Activated CD8-positive, alpha-beta memory T cell treated with anti-CD3 and anti-CD28 coated beads for 24 hours (primary cell): ENCODE data around the gene REPS2.
"Not testable (repeated sequence)": the region's sequence is repeated elsewhere in the genome, so short reads cannot be mapped to it uniquely, and the experiment has no call there.

Experiments used
- DNase-seq: peaks from one replicate; pipeline ENCODE4 v3.0.0-alpha.2; 2020

REPS2 gene

DNA sequence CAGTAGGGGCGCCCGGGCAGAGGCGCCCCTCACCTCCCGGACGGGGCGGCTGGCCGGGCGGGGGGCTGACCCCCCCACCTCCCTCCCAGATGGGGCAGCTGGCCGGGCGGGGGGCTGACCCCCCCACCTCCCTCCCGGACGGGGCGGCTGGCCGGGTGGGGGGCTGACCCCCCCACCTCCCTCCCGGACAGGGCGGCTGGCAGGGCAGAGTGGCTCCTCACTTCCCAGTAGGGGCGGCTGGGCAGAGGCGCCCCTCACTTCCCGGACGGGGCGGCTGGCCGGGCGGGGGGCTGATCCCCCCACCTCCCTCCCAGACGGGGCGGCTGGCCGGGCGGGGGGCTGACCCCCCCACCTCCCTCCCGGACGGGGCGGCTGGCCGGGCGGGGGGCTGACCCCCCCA lies 18.5 kb downstream of the REPS2 start:
- DNase-seq, result not testable (repeated sequence)

DNA sequence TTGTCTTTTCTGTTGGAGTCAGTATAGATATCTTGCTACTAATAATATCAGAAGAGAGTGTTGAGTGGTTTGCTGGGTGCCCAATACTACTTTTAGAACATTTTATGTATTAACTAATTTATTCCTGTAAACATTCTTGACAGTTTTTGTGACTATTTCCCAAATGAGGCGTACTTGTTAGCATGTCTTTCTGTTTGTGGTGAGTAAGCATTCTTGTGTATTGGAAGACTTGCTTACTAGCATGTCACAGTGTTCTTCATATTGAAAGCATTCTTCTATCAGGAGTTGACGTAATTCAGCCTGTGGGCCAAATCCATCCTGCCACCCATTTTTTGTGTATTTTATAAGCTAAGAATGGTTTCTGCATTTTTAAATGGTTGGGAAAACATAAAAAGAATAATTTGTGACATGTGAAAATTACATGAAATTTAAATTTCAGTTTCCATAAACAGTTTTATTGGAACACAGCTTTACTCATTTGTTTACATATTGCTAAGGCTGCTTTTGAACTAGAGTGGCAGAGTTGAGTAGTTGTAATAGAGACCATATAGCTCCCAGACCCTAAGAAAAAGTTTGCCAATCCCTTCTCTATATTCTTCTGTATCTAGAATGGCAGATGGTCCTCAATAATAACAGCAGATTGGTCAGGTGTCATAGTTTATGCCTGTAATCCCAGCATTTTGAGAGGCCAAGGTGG lies 20.4 kb downstream of the REPS2 start:
- no peak for DNase-seq

DNA sequence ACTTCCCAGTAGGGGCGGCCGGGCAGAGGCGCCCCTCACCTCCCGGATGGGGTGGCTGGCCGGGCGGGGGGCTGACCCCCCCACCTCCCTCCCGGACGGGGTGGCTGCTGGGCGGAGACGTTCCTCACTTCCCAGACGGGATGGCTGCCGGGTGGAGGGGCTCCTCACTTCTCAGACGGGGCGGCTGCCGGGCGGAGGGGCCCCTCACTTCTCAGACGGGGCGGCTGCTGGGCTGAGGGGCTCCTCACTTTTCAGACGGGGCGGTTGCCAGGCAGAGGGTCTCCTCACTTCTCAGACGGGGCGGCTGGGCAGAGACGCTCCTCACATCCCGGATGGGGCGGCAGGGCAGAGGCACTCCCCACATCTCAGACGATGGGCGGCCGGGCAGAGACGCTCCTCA lies 22.3 kb downstream of the REPS2 start:
- DNase-seq, result not testable (repeated sequence)

DNA sequence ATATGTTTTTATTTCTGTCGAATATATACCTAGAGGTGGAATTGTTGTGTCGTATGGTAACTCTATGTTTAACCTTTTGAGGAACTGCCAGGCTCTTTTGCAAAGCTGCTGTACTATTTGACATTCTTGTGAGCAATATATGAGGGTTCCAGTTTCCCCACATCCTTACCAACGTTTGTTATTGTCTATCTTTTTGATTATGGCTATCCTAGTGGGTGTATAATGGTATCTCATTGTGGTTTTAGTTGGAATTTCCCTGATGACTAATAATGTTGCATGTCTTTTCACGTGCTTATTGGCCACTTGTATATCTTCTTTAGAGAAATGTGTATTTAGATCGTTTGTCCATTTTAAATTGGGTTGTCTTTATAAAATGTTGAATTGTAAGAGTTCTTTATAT lies 24.5 kb downstream of the REPS2 start:
- no peak for DNase-seq

DNA sequence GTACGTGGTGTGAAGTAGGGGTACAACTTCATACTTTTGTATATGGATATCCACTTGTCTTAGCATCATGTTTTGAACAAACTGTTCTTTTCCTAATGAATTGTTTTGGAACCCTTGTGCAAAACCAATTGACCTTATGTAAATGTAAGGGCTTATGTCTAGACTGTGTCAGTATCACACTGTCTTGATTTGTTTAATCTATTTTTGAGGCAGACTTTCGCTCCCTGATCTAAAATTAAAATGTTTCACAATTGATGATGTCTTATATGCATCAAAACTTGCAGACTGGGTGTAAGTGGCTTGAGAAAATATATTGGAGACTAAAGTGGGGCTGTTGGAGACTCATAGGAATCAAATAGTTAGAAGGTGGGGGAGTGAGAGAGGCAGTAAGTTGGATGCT lies 25.2 kb downstream of the REPS2 start:
- no peak for DNase-seq

DNA sequence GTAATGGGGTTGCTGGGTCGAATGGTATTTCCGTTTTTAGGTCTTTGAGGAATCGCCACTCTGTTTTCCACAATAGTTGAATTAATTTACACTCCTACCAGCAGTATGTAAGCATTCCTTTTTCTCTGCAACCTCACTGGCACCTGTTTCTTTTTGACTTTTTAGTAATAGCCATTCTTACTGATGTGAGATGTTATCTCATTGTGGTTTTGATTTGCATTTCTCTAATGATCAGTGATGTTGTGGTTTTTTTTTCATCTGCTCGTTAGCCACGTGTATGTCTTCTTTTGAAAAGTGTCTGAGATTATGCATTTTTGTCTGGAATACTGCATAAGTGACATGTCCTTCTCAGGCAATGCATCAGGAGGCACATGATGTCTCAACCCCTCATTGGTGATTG lies 28.8 kb downstream of the REPS2 start:
- no peak for DNase-seq

DNA sequence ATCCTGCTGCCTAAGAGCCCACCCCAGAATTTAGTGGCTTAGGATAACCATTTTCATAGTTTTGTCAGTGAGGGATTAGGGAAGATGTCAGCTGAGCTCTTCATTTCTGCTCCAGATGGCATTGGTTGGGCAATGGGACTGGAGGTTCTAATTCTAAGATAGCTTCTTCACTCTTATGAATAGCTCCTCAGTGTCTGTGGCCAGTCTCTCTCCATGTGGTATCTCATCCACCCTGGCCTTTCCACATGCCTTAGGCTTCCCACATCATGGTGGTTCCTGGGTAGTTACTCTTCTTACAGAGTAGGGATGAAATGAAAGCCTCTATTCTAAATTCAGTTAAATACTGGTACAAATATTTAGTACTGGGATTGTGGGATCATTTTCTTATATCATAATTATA lies 31.3 kb downstream of the REPS2 start:
- DNase-seq, result no peak

DNA sequence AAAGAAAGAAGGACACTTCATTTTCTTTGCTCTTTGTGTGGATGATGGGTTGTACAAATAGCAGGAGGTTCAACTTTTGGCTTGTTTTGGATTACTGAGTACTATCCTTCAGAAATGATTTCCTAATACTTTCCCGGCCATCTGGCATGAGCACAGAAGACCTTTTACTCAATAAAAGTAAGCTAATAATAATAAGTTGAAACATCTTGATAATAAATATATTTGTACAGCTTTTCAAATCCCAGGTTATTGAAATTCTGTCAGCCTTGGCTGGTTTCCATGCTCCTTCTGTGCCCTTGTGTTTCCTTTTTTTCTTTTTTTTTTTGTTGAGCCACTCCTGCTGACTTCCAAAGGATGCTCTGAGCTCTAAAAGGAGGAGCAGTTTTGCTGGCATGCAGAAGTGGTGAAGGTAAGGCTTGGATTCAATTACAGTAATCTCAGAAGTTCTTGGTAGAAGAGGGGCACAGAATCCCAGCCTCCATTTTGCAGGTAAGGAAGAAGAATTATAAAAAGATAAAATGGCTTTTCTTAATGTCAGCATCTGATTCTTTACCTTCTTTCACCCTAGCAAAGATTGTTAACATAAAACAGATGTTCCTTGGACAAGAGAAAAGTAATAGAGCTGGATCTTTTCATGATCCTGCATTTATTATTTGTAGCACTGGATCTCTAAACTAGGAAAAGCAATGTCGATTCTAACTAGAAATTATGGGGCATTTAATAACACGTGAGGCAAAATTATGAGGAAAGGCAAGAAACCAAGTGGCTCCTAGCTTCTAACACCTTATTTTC lies 31.9 kb downstream of the REPS2 start:
- DNase-seq, result no peak

DNA sequence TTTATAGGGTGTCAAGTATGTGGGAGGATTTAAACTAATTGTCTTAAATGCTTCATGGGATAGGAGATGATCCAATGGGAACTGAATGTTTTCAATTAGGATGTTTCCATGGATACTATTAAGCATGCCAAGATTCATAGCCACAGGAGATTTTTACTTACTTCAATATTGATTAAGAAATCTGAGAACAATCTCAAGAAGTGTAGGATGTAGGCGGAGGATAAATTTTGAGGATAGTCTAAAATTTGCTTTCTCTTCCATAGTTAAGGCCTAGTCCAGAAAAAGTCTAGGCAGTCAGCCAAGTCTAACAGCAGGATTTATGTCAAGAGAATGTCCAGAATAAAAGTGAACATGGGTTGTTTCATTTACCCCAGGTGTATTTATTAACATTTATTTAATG lies 32.8 kb downstream of the REPS2 start:
- DNase-seq, result no peak

DNA sequence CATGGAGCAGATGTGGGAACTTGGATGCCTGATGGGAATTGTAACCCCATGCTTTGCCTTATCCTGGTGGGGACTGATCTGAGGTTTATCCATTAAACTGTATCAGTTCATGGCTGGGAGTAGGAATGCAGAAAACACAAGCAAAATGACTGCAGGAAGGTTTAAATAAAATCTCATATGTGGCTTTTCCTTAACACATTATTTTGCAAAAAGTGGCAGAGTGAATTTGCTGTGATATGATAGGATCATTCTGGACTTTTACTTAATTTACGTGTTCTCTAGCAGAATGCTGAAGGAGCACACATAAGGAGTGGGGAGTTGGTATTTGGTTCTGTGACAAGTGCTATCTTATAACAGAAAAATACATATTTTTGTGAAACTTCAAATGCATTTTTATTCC lies 34.8 kb downstream of the REPS2 start:
- no peak for DNase-seq

DNA sequence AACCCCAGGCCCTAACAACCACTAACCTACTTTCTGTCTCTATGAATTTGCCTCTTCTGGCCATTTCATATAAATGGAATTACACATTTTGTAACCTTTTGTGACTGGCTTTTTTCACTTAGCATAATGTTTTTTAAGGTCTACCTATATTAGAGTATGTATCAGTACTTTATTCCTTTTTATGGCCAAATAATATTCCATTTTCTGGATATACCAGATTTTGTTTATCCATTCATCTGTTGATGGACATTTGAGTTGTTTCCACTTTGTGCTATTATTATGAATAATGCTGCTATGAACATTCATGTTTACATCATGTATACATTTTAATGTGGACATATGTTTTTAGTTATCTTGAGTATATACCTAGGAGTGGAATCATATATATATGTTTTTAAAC lies 35.5 kb downstream of the REPS2 start:
- no peak for DNase-seq

DNA sequence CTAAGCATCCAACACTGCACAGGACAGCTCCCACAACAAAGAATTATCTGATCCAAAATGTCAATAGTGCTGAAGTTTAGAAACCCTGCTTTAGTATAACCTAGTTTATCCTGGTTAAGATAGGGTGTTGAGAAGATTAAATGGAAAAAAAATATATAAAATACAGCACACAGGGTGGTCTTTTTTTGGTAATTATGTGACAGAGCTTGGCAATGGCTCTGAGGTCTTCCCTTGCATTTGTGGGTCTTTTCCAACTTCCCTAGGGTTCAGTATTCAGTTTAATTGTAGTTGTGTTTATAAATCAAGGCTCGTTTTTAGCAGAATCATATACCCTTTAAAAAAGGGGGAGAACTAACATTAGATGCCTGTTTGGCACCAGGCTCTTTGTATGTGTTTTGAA lies 36.6 kb downstream of the REPS2 start:
- DNase-seq, result no peak

DNA sequence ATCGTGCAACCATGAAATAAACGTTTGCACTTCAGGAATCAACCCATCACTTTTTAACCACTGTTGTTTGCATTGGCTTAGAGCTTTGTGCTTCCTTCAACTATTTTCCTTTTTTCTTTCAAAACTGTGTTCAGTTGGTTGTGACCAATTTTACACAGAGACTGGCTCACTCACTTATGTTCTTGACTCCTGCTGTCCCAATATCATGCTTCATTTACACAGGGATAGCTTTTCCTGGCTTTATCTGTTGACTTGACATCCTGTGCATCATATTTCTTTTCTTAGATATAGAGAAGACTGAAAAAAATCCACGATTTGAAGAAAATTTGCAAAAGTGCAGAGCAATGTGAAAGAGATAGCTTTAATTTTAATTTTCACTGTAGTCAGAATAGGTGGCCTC lies 38.8 kb downstream of the REPS2 start:
- no peak for DNase-seq

DNA sequence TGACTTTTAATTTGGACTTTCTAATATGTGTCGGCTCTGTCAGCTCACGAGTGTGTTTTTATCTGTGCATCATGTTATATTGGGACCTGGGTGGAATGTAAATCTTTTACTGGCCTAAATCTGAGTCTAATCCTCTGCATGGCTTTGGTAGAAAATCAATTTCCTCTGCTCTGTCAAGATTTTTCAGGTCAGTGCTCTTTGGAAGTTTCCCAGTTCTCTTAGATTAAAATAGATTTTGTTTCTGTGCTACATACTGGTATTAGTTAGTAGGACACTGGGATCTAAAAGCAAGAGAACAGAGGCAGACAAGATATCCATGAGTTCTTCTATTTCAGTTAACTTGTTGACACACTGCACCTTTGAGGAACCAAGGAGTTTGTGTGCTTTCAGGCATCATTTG lies 39.7 kb downstream of the REPS2 start:
- DNase-seq, result no peak

DNA sequence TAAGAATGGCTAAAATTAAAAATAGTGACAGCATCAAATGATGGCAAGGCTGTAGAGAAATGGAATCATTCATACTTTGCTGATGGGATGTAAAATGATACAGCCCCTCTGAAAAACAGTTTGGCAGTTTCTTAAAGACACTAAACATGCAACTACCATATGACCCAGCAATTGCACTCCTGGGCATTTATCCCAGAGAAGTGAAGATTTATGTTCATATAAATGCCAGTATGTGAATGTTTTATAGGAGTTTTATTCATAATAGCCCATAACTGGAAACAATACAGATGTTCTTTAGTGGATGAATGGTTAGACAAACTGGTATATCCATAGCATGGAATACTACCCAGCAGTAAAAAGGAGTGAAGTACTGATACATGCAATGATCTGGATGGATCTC lies 43.3 kb downstream of the REPS2 start:
- DNase-seq, result no peak

DNA sequence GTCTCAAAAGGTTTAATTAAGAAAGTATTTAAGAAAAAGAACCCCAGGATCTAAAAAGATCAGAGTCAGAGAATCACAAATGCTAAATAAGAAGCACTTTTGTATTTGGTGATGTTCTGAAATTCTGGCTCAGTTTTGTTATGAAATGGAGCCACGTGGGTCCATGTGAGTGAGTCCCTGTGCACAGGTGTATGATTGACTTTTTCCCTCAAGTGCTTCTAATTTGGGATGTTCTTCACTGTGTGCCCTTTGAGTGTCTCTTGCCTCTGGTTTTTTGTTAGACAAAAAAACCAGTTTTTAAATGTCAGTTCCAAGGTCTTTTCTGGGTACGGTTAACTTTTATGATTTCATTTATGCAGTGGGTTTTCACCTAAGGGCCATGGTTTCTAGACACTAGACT lies 44.4 kb downstream of the REPS2 start:
- DNase-seq, result no peak

DNA sequence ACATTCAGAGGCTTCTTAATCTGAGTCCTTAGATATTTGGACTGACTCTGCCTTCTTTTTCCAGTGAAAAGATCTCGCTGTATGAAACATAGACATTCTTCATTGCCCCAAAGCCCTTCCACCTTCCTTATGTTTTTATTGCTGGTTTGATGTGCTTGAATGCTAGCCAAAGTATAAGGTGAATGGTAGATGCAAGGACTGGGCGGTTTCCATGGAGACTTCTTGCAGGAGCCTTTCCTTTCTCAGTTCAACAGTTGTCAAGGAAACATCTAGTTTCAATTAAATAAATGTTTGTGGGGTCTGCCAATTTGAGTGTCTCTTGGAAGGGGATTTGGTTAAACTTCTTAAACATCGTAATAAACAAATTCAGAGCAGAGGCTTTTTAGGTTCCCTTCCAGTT lies 46.0 kb downstream of the REPS2 start:
- DNase-seq, result no peak

DNA sequence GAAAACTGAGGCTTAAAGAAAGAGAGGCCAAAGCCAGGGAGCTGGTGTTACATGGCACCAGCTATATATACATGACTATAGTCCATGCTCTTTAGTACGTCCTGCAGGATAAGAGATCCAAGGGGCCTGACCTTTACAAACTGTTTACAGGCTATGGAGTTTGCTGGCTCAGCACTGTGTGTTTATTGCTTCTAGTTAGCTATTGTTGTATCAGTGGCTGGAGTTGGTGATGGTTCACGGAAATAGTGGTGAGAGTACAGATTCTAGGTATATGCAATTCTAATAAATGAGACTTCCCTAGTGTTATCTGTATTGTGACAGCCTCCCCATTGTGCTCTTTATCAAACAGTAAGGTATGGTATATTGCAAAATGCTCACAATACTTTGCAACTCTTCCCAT lies 46.5 kb downstream of the REPS2 start:
- DNase-seq, result no peak

DNA sequence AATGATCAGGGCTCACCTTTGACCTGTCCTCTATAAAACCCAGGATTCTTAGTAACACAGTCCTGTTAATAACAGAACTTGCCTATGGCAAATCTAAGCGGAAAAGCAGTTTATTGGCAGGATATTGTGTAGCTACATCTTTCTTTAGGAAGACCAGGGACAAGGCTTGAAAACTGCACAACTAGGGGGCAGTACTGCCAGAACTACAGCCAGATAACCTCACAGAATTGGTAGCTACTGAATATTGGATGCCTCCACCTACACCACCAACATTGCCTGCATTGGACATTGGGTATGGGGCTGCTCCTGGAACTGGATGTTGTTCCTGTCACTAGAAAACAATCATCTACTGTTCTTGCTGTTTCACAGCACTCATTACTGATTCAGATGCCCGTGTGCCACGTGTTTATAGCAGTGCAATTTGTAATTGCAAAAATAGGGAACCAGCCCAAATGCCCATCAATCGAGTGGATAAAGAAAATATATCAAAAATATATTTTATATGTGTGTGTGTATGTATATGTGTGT lies 47.4 kb downstream of the REPS2 start:
- no peak for DNase-seq

DNA sequence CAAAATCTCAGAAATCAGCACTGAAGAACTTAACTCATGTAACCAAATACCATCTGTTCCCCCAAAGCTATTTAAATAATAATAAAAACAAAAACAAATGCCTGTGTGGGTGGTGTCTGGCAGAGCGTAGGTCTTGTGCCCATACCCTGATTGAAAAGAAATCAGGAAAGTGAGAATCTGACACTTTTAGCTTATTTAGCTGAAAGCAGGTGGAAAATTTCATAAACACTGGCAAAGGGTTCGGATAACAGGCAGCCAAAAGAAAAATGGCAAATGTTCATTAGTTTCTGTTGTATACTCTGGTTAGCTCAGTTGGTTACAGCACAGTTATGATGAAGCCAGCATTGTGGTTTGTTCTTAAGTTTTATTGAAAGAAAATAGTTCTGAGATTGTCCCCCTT lies 48.3 kb downstream of the REPS2 start:
- DNase-seq, result no peak

DNA sequence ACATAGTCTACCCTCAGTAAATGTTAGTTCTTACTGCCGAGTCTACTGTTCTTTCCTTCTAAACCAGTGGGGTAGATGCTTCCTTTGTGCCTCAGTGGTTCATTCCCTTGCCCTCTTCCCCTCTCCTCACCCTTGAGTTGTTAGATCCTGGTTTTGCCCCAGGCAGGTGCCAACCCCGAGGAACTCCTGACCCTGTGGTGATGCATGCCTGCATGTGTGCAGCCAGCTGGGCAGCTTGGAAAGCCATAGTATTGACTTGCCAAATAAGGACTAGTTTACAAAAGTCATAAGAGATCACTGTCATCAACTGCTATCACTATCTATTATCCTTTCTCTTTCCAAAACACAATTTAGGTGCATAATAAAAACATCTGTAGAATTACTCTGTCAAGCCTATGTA lies 50.9 kb downstream of the REPS2 start:
- no peak for DNase-seq

DNA sequence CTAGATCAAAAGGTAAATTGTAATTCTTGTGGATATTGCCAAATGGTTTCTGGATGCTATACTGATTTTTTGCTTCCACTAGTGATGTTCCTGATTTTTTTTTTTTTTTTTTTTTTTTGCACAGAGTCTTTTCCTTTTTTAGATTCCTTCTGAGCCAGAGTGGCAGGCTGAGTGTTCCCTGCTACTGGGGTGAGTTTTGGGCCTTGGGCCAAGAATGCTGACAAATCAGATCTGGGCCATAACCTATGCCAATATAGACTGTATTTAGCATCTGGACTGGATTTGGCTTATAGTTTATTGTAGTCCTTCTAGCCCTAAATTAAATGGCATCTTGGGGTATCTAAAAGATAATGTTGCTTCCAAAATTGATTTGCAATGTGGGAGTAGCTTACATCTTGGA lies 52.8 kb downstream of the REPS2 start:
- no peak for DNase-seq

DNA sequence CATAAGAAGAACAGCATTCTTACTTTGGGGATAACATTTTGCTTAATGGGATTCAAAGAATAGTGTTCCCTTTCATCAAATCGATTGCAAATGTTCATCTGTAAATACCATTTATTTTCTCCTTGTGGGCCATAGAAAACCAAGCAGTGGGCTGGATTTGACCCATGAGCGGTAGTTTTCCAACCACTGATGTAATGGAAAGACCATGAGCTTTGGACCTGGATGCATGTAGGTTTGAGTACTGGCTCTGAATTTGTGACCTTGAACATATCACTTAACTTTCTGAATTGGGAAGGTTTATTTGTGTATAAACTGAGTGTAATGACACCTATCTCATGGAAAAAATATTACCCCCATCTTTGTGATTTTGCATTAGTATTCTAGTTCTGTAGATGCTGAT lies 54.3 kb downstream of the REPS2 start:
- no peak for DNase-seq

DNA sequence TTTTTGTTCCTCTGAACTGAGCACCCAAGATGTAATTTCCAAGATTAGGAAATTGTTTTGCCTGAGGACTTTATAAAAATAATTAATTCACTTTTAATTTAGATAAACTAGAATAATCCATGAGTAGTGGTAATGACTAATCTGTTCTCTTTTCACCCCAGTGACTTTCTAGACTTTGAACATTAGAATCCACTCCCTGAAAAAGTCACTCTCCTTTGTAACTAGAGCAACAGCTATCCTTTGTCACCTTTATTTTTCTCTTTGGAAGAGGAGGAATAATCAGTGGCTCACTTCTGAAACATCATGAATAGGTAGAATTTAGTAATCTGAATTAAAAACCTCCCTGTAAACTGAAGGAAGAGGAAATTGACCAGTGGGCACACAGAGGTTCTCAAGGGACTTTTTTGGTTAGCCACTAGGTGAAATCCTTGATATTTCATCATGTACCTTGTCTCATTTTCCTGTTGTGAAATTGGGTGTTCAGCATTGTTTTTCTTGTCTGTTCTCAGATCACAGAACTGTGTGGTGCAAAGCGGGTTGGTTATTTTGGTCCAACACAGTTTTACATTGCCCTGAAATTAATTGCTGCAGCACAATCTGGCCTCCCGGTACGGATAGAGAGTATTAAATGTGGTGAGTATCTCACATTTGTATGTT lies 59.4 kb downstream of the REPS2 start:
- no peak for DNase-seq
